HL-60 (cell line): Measurements from ENCODE around the gene SYN1.

ENCODE experiments used
- POLR2AphosphoS5 ChIP-seq: IDR thresholded peaks from 2 replicates; pipeline ENCODE4 v1.6.1; 2012; ENCODE audit warnings: low read depth
- TF ChIP-seq, protein P1 (sequence below): IDR thresholded peaks from one replicate; pipeline ENCODE4 v1.5.1; 2011; ENCODE audit warnings: low read length, control low read depth, inconsistent platforms; ENCODE audit not compliant: insufficient read depth

GRCh38 chrX:47570794-47571193 is 48.9 kb downstream of the SYN1 start:
- TF ChIP-seq, protein P1, sequence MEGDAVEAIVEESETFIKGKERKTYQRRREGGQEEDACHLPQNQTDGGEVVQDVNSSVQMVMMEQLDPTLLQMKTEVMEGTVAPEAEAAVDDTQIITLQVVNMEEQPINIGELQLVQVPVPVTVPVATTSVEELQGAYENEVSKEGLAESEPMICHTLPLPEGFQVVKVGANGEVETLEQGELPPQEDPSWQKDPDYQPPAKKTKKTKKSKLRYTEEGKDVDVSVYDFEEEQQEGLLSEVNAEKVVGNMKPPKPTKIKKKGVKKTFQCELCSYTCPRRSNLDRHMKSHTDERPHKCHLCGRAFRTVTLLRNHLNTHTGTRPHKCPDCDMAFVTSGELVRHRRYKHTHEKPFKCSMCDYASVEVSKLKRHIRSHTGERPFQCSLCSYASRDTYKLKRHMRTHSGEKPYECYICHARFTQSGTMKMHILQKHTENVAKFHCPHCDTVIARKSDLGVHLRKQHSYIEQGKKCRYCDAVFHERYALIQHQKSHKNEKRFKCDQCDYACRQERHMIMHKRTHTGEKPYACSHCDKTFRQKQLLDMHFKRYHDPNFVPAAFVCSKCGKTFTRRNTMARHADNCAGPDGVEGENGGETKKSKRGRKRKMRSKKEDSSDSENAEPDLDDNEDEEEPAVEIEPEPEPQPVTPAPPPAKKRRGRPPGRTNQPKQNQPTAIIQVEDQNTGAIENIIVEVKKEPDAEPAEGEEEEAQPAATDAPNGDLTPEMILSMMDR, result no peak
- no peak for TF ChIP-seq POLR2AphosphoS5
